LNCAP (cell line): ENCODE data around the gene COPA.

Experiments
- TF ChIP-seq, protein P1 (sequence below): fragments of 450-650 bp; IDR thresholded peaks from 2 replicates; pipeline ENCODE4 v1.5.1; 2017; ENCODE audit warnings: mild to moderate bottlenecking

The COPA gene

DNA sequence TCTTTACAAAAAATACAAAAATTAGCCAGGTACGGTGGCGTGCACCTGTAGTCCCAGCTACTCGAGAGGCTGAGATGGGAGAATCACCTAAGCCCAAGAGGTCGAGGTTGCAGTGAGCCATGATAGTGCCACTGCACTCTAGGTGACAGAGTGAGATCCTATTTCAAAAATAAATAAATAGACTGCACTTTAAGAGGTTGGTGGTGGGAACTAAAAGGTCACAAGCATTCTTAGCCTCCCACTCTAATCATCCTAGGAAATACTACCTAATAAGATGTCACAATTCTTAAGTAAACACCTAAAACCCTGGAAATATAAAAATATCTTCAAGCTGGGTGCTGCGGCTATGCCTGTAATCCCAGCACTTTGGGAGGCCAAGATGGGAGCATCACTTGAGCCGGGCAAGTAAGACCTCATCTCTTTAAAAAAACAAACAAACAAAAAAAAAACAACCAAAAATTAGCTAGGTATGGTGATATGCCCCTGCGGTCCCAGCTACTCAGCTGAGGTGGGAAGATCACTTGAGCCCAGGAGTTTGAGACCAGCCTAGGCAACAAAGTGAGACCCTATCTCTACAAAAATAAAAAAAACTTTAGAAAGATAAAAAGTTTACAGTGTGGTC lies 84.8 kb downstream of the COPA start:
- TF ChIP-seq, protein P1, sequence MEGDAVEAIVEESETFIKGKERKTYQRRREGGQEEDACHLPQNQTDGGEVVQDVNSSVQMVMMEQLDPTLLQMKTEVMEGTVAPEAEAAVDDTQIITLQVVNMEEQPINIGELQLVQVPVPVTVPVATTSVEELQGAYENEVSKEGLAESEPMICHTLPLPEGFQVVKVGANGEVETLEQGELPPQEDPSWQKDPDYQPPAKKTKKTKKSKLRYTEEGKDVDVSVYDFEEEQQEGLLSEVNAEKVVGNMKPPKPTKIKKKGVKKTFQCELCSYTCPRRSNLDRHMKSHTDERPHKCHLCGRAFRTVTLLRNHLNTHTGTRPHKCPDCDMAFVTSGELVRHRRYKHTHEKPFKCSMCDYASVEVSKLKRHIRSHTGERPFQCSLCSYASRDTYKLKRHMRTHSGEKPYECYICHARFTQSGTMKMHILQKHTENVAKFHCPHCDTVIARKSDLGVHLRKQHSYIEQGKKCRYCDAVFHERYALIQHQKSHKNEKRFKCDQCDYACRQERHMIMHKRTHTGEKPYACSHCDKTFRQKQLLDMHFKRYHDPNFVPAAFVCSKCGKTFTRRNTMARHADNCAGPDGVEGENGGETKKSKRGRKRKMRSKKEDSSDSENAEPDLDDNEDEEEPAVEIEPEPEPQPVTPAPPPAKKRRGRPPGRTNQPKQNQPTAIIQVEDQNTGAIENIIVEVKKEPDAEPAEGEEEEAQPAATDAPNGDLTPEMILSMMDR: no peak

DNA sequence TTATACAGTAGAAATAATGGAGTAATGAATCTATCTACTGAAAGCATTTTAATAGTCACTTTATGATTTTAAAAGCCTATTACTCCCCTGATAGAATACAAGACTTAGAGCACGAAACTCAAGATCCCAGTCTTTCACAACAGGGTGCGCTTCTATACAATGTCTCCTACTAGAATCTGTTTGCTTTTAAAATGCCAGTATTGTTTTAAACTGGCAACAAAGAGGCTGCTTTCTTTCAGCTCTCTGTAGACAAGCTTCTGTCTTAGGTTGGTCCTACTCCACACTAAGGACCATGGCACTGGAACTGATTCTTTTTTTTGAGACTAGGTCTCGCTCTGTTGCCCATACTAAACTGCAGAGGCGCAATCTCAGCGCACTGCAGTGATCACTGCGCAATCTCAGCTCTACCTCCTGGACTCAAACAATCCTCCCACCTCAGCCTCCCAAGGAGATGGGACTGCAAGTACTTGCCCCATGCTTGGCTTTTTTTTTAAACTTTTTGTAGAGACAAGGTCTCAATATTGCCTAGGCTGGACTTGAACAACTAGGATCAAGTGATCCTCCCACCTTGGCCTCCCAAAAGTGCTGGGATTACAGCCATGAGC lies 85.5 kb downstream of the COPA start:
- TF ChIP-seq, protein P1: no peak

DNA sequence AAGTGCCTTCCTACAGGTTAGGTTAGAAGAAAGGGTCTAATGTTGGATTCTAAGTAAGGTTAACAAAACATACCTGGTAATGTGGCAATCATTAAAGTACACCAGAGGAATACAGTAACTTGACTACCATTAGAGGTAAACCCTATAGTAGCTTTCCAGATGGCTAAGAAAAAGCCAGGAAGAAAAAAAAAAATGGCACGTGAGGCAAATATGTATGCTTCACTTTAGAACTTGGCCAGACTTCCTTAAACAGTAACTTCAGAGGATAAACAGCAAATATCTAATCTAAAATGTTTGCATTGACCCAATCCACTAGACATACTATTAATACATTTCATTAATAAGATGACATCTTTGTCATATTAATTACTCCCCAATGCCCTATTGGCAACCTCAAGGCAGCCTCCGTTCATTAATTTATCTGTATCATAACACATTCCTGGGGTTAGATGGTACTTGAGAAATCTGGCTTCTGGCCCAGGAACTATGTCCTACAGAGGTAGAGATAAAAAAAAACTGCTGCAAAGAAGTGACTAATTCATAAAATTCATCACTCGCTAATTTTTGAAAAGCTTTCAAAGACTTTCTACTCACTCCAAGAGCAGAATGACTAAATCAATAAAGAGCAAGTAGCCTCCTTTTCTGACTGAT lies 86.5 kb downstream of the COPA start:
- TF ChIP-seq, protein P1: no peak

DNA sequence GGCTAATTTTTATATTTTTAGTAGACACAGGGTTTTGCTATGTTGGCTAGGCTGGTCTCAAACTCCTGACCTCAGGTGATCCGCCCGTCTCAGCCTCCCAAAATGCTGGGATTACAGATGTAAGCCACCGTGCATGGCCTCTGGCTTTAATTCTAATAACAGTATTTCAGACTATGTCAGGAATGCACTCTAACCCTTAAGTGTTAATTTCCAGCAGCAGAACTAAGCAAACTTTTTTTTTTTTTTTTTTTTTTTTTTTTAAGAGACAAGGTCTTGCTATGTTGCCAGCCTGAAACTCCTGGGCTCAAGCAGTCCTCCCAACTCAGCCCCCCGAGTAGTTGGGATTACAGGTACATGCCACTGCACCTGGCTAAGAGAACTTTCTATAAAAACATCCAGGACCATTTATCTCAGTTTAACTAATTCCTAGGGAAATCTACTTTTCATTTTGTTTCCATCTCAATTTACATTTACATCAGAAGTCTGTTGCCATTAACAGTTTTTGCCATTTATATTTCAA lies 87.2 kb downstream of the COPA start:
- TF ChIP-seq, protein P1: no peak

DNA sequence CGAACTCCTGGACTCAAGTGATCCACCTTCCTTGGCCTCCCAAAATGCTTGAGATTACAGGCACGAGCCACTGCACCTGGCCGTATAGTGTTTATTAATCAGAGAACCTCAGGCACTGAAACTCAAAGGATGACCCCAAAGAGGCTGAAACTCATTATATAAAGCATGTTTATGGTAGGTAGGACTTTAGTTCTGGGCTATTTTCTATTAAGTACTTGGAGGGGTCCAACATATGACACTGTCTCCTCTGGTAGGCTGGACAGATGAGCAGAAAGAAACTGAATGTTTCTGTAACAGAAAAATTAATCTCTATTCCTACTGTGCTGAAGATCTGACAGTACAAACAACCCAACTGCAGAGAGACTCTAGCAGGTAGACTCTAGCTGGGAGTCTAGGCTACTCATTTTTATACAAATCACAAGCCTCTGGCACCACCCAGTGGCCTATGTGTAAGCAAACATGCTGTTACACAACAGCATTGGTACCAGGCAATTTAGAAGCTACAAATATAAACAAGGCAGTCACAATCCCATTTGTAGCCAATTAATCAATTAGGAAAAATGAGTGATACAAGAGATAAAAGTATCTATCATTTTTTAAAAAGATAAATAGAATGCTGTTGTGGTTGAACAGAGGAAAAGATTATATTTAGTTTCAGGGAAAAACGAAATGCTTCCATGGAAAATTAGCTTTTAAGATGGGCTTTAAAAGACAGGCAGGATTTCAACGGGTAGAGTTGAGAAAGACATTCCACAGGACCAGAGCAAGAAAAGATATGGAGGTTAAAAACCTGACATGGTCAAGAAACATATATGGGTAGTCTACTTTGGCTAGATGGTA lies 91.1 kb downstream of the COPA start:
- TF ChIP-seq, protein P1: peak; percentile 86

DNA sequence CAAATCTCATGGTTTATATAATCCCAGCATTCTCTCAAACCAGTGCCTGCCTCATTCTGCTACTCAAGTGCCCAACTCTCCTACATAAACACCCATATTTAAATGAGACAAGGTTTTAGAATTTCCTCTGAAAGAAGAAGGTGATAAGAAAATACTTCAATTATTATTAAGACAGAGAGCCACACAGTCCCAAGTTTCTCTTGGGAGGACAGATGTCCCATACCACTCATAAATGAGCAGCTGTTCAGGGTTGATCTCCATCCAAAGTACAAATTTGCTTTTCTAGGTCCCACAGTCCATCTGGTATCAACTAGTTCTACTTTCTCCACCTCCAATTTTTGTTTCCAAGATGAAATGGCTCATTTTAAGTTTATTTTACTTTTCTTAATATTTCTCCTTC lies 92.0 kb downstream of the COPA start:
- TF ChIP-seq, protein P1: no peak

GRCh38 chr1:160247053-160247452 lies 96.0 kb downstream of the COPA start:
- TF ChIP-seq, protein P1: no peak
